Measurements from ENCODE around the gene GPATCH11.

GPATCH11 gene

GRCh38 chr2:37083873-37084794, at the start of gene GPATCH11, which contains the start of gene HEATR5B:
Gene GPATCH11, plus strand, starts transcription at chr2:37084518. Its CDS starts 3,864 bp downstream, at chr2:37088382.
Gene HEATR5B, minus strand, starts transcription at chr2:37084372. Its CDS starts 958 bp downstream, at chr2:37083414.
- DNase-seq, result peak; percentile 95

- DNase-seq, result no peak
Measured at GRCh38 chr2:37037771-37038170, 46.5 kb upstream of the GPATCH11 start.

- no peak for DNase-seq
Measured at GRCh38 chr2:37039580-37039979, 44.7 kb upstream of the GPATCH11 start.

- no peak for DNase-seq
Measured at GRCh38 chr2:37052600-37053332, 31.6 kb upstream of the GPATCH11 start.

- DNase-seq, result no peak
Measured at GRCh38 chr2:37059841-37060240, 24.5 kb upstream of the GPATCH11 start.

GRCh38 chr2:37060446-37060845, 23.9 kb upstream of the GPATCH11 start:
- no peak for DNase-seq

GRCh38 chr2:37061013-37061711, 23.2 kb upstream of the GPATCH11 start:
- no peak for DNase-seq

GRCh38 chr2:37061776-37062175, 22.5 kb upstream of the GPATCH11 start:
- DNase-seq, result no peak

- no peak for DNase-seq
Measured at GRCh38 chr2:37068686-37069085, 15.6 kb upstream of the GPATCH11 start.

- DNase-seq, result no peak
Measured at GRCh38 chr2:37070931-37071330, 13.4 kb upstream of the GPATCH11 start.

GRCh38 chr2:37080266-37080665, 4.1 kb upstream of the GPATCH11 start:
- DNase-seq, result no peak

GRCh38 chr2:37080689-37081088, 3.6 kb upstream of the GPATCH11 start:
- no peak for DNase-seq

GRCh38 chr2:37084797-37085196, 479 bp downstream of the GPATCH11 start:
- no peak for DNase-seq

- DNase-seq, result no peak
Measured at GRCh38 chr2:37085731-37086147, 1.4 kb downstream of the GPATCH11 start.

- DNase-seq, result no peak
Measured at GRCh38 chr2:37090019-37090477, 5.7 kb downstream of the GPATCH11 start.

GRCh38 chr2:37091873-37092272, 7.6 kb downstream of the GPATCH11 start:
- DNase-seq, result no peak

GRCh38 chr2:37096568-37096967, 12.2 kb downstream of the GPATCH11 start:
- no peak for DNase-seq

- DNase-seq, result no peak
Measured at GRCh38 chr2:37098416-37099118, 14.2 kb downstream of the GPATCH11 start.

GRCh38 chr2:37100054-37100453, 15.7 kb downstream of the GPATCH11 start:
- no peak for DNase-seq

GRCh38 chr2:37102588-37102987, 18.3 kb downstream of the GPATCH11 start:
- DNase-seq, result no peak

- DNase-seq, result no peak
Measured at GRCh38 chr2:37104178-37104577, 19.9 kb downstream of the GPATCH11 start.

- DNase-seq, result no peak
Measured at GRCh38 chr2:37105150-37105549, 20.8 kb downstream of the GPATCH11 start.
